Neural cell (in vitro differentiated cells): ENCODE data around the gene FBXO21. TPM values are rescaled to one million over a fixed set of nuclear protein-coding genes. Genes with fewer than 3 reads are reported as not detected.

Source experiments
- H2AFZ ChIP-seq: fragments of 200-600, 300-800 bp; sonication (generic), shearing (Covaris generic); 2 replicates; pipeline ENCODE4 v1.6.0; 2014; ENCODE audit warnings: low read depth, mild to moderate bottlenecking, antibody characterized with exemption, low read length, moderate library complexity
- H3F3A ChIP-seq: fragments of 200-600 bp; shearing (Covaris generic); 2 replicates; pipeline ENCODE4 v1.6.1; 2016; ENCODE audit warnings: mild to moderate bottlenecking, moderate library complexity, mixed read lengths, antibody characterized with exemption, low read length; ENCODE audit not compliant: insufficient read depth, poor library complexity, severe bottlenecking
- H3K27ac ChIP-seq: fragments of 200-600, 300-800 bp; sonication (generic), shearing (Covaris generic); 2 replicates; pipeline ENCODE4 v1.5.1; 2014; ENCODE audit warnings: mild to moderate bottlenecking, low read length, moderate library complexity
- H3K27me3 ChIP-seq: fragments of 300-800, 200-600 bp; sonication (generic), shearing (Covaris generic); 2 replicates; pipeline ENCODE4 v1.6.0; 2014; ENCODE audit warnings: mild to moderate bottlenecking, low read depth, low read length, moderate library complexity; ENCODE audit not compliant: insufficient read depth
- H3K36me3 ChIP-seq: fragments of 300-800, 200-600 bp; sonication (generic), shearing (Covaris generic); 2 replicates; pipeline ENCODE4 v1.5.1; 2014; ENCODE audit warnings: mild to moderate bottlenecking, antibody characterized with exemption, low read length, moderate library complexity; ENCODE audit not compliant: insufficient read depth
- H3K4me2 ChIP-seq: fragments of 300-800, 200-600 bp; sonication (generic), shearing (Covaris generic); 2 replicates; pipeline ENCODE4 v1.6.0; 2014; ENCODE audit warnings: mild to moderate bottlenecking, low read length
- H3K4me3 ChIP-seq: fragments of 300-800, 200-600 bp; sonication (generic), shearing (Covaris generic); 2 replicates; pipeline ENCODE4 v1.5.1; 2014; ENCODE audit warnings: mild to moderate bottlenecking, low read length, moderate library complexity
- H3K79me2 ChIP-seq: fragments of 200-600 bp; shearing (Covaris generic); replicated peaks from 2 replicates; pipeline ENCODE4 v1.6.0; 2014; ENCODE audit warnings: mild to moderate bottlenecking, low read length, moderate library complexity; ENCODE audit not compliant: insufficient read depth
- H3K9ac ChIP-seq: fragments of 300-800, 200-600 bp; sonication (generic), shearing (Covaris generic); 2 replicates; pipeline ENCODE4 v1.6.1; 2016; ENCODE audit warnings: mild to moderate bottlenecking, low read length, mixed read lengths
- H3K9me2 ChIP-seq: fragments of 200-600 bp; shearing (Covaris generic); 2 replicates; pipeline ENCODE4 v1.6.1; 2016; ENCODE audit warnings: mild to moderate bottlenecking, low read length, mixed read lengths; ENCODE audit not compliant: insufficient read depth
- H3K9me3 ChIP-seq: fragments of 200-600, 300-800 bp; sonication (generic), shearing (Covaris generic); 2 replicates; pipeline ENCODE4 v1.6.1; 2016; ENCODE audit warnings: mild to moderate bottlenecking, mixed run types, low read length, moderate library complexity, mixed read lengths
- H4K20me1 ChIP-seq: fragments of 200-600 bp; shearing (Covaris generic); 2 replicates; pipeline ENCODE4 v1.6.1; 2016; ENCODE audit warnings: mild to moderate bottlenecking, mixed run types; ENCODE audit not compliant: insufficient read depth
- EP300 ChIP-seq: fragments of 450-650 bp; conservative IDR thresholded peaks from 2 replicates; pipeline ENCODE4 v1.6.1; 2014; ENCODE audit warnings: antibody characterized with exemption, mild to moderate bottlenecking, moderate library complexity; ENCODE audit not compliant: poor library complexity, severe bottlenecking
- RAD21 ChIP-seq: fragments of 450-650 bp; conservative IDR thresholded peaks from 2 replicates; pipeline ENCODE4 v1.6.1; 2014; ENCODE audit warnings: antibody characterized with exemption, mild to moderate bottlenecking, moderate library complexity
- SMC3 ChIP-seq: fragments of 450-650 bp; conservative IDR thresholded peaks from 2 replicates; pipeline ENCODE4 v1.6.1; 2014; ENCODE audit warnings: antibody characterized with exemption, mild to moderate bottlenecking, moderate library complexity; ENCODE audit not compliant: poor library complexity
- TAF1 ChIP-seq: IDR thresholded peaks from 2 replicates; pipeline ENCODE4 v1.6.1; 2012; ENCODE audit warnings: low read depth
- polyA plus RNA-seq: library from polyadenylated mRNA; depleted of rRNA; stranded (reverse); fragments of >200 nt; gene quantifications from 2 replicates; pipeline ENCODE4 v1.2.3, GENCODE V29; 2014
- TF ChIP-seq, protein P1 (sequence below): IDR thresholded peaks from 2 replicates; pipeline ENCODE4 v1.6.1; 2012; ENCODE audit warnings: borderline replicate concordance
- TF ChIP-seq, protein P2 (sequence below): fragments of 450-650 bp; IDR thresholded peaks from 2 replicates; pipeline ENCODE4 v1.5.1; 2014; ENCODE audit warnings: antibody characterized with exemption, mild to moderate bottlenecking, moderate library complexity; ENCODE audit not compliant: poor library complexity, severe bottlenecking

FBXO21 gene
- polyA plus RNA-seq, 1 donor from 2014 or later, result 127 TPM

DNA sequence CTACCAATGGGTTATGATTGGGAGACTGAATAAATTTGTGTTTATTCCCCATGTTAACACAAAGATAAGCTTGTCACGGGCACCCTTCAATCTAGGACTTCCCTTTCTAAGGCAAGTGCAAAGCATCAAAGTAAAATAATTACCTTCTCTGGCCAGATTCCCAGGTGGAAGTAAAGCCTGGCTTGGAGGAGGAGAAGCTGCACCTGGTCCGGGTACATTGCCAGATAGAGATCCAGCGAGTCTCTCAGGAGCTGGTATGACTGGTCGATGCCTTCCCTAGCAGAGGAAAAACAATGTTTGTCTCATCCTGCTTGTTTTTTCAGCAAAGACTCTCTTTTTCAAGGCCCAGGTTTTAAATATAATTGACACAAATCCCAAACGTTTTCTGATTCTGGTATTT lies 24.9 kb downstream of the FBXO21 start:
- Histone ChIP-seq H3K4me3 (no peak overlapping the region), H3K9me2 (no peaks in the 10 kb centered on the region), H3K27ac (no peak overlapping the region), H3K79me2 (peaks cover 7% of the 10 kb centered on the region), H3F3A (no peaks in the 10 kb centered on the region), H4K20me1 (no peaks in the 10 kb centered on the region), H3K4me2 (no peak overlapping the region), H2AFZ (no peak overlapping the region), H3K36me3 (peaks cover 8% of the 10 kb centered on the region), H3K9me3 (no peaks in the 10 kb centered on the region), H3K27me3 (no peaks in the 10 kb centered on the region), H3K9ac (no peak overlapping the region)
- no peak for TF ChIP-seq TAF1
- TF ChIP-seq RAD21, result no peak
- no peak for TF ChIP-seq SMC3
- TF ChIP-seq, protein P1, sequence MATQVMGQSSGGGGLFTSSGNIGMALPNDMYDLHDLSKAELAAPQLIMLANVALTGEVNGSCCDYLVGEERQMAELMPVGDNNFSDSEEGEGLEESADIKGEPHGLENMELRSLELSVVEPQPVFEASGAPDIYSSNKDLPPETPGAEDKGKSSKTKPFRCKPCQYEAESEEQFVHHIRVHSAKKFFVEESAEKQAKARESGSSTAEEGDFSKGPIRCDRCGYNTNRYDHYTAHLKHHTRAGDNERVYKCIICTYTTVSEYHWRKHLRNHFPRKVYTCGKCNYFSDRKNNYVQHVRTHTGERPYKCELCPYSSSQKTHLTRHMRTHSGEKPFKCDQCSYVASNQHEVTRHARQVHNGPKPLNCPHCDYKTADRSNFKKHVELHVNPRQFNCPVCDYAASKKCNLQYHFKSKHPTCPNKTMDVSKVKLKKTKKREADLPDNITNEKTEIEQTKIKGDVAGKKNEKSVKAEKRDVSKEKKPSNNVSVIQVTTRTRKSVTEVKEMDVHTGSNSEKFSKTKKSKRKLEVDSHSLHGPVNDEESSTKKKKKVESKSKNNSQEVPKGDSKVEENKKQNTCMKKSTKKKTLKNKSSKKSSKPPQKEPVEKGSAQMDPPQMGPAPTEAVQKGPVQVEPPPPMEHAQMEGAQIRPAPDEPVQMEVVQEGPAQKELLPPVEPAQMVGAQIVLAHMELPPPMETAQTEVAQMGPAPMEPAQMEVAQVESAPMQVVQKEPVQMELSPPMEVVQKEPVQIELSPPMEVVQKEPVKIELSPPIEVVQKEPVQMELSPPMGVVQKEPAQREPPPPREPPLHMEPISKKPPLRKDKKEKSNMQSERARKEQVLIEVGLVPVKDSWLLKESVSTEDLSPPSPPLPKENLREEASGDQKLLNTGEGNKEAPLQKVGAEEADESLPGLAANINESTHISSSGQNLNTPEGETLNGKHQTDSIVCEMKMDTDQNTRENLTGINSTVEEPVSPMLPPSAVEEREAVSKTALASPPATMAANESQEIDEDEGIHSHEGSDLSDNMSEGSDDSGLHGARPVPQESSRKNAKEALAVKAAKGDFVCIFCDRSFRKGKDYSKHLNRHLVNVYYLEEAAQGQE, result no peak
- TF ChIP-seq EP300, result no peak
- TF ChIP-seq, protein P2, sequence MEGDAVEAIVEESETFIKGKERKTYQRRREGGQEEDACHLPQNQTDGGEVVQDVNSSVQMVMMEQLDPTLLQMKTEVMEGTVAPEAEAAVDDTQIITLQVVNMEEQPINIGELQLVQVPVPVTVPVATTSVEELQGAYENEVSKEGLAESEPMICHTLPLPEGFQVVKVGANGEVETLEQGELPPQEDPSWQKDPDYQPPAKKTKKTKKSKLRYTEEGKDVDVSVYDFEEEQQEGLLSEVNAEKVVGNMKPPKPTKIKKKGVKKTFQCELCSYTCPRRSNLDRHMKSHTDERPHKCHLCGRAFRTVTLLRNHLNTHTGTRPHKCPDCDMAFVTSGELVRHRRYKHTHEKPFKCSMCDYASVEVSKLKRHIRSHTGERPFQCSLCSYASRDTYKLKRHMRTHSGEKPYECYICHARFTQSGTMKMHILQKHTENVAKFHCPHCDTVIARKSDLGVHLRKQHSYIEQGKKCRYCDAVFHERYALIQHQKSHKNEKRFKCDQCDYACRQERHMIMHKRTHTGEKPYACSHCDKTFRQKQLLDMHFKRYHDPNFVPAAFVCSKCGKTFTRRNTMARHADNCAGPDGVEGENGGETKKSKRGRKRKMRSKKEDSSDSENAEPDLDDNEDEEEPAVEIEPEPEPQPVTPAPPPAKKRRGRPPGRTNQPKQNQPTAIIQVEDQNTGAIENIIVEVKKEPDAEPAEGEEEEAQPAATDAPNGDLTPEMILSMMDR, result no peak

DNA sequence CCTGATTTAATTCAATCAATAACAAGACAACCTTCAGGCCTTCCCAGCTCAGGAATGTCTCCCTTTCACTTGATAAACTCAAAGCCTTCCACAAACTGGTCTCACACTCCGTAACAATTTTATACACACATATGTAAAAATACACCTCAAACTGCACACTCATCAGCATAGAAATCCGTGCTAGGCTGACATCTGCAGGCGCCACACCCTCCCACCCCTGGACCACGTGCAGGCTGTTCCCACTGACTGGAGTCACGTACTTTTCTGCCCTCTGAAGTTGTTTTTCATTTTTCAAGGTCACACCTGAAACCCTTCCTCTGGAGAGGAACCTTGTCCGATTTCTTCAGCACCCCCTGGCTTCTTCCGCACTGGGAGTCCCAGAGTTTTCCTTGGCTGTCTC lies 27.6 kb downstream of the FBXO21 start:
- H3K9me2 ChIP-seq, result no peaks in the 10 kb centered on the region
- H3F3A ChIP-seq, result no peaks in the 10 kb centered on the region
- no peak overlapping the region for H3K27ac ChIP-seq
- no peaks in the 10 kb centered on the region for H4K20me1 ChIP-seq
- no peak overlapping the region for H3K4me3 ChIP-seq
- H3K27me3 ChIP-seq, result no peaks in the 10 kb centered on the region
- H2AFZ ChIP-seq, result no peak overlapping the region
- TF ChIP-seq EP300 (no peak), RAD21 (no peak)
- TF ChIP-seq, protein P2, result no peak
- peaks cover 16% of the 10 kb centered on the region for H3K36me3 ChIP-seq
- H3K79me2 ChIP-seq, result no peaks in the 10 kb centered on the region
- H3K9ac ChIP-seq, result no peak overlapping the region
- no peaks in the 10 kb centered on the region for H3K9me3 ChIP-seq
- no peak overlapping the region for H3K4me2 ChIP-seq

DNA sequence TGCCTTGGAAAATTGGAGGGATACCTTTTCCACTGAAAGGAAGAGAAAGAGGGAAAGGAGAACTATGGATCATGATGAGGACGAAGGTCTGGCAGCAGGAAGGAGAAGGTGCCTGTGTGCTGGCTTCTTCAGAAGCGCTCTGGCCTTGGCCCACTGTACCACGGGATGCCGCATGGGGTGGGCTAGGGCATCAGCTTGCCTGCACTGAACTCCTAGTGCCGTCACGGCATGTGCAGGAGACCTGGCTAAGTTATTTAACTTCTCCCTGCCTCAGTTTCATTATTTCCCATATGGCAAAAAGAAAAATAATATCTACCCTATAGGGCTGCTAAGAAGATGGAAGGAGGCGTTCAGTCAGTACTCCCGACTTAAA lies 28.1 kb downstream of the FBXO21 start:
- H3K4me2 ChIP-seq, result no peak overlapping the region
- H3K9me2 ChIP-seq, result no peaks in the 10 kb centered on the region
- H3K4me3 ChIP-seq, result no peak overlapping the region
- TF ChIP-seq, protein P2, result no peak
- H3K79me2 ChIP-seq, result no peaks in the 10 kb centered on the region
- no peaks in the 10 kb centered on the region for H4K20me1 ChIP-seq
- H3K36me3 ChIP-seq, result peaks cover 20% of the 10 kb centered on the region
- no peak overlapping the region for H3K27ac ChIP-seq
- no peaks in the 10 kb centered on the region for H3K9me3 ChIP-seq
- no peaks in the 10 kb centered on the region for H3K27me3 ChIP-seq
- no peak overlapping the region for H3K9ac ChIP-seq
- no peak overlapping the region for H2AFZ ChIP-seq
- H3F3A ChIP-seq, result no peaks in the 10 kb centered on the region
